NT2/D1 (cell line): Measurements from ENCODE around the gene ITSN1.

ENCODE experiments used
- DNase-seq: peaks from one replicate; pipeline ENCODE4 v3.0.0-alpha.2; 2011; ENCODE audit warnings: low read depth, low spot score
- H3K27me3 ChIP-seq: 2 replicates; pipeline ENCODE4 v1.6.0; 2011; ENCODE audit warnings: mild to moderate bottlenecking; ENCODE audit not compliant: insufficient read length, insufficient read depth
- H3K36me3 ChIP-seq: 2 replicates; pipeline ENCODE4 v1.6.1; 2011; ENCODE audit warnings: mild to moderate bottlenecking, low read length, mixed read lengths; ENCODE audit not compliant: insufficient read depth, insufficient read length
- H3K4me1 ChIP-seq: 2 replicates; pipeline ENCODE4 v1.5.1; 2011; ENCODE audit not compliant: insufficient read depth, insufficient read length
- H3K4me3 ChIP-seq: 2 replicates; pipeline ENCODE4 v1.5.1; 2011; ENCODE audit warnings: low read depth; ENCODE audit not compliant: insufficient read length
- H3K9ac ChIP-seq: 2 replicates; pipeline ENCODE4 v1.6.0; 2011; ENCODE audit warnings: low read depth; ENCODE audit not compliant: insufficient read length
- H3K9me3 ChIP-seq: 2 replicates; pipeline ENCODE4 v1.5.1; 2011; ENCODE audit warnings: mild to moderate bottlenecking, low read length; ENCODE audit not compliant: insufficient read depth
- SUZ12 ChIP-seq: IDR thresholded peaks from 2 replicates; pipeline ENCODE4 v1.6.1; 2011; ENCODE audit not compliant: insufficient read length, insufficient read depth; ENCODE audit errors: extremely low read depth
- YY1 ChIP-seq: IDR thresholded peaks from 2 replicates; pipeline ENCODE4 v1.6.1; 2011; ENCODE audit not compliant: insufficient read length, insufficient read depth
- ZNF274 ChIP-seq: IDR thresholded peaks from 2 replicates; pipeline ENCODE4 v1.6.1; 2011; ENCODE audit warnings: mild to moderate bottlenecking, low read depth, low read length

The ITSN1 gene

DNA sequence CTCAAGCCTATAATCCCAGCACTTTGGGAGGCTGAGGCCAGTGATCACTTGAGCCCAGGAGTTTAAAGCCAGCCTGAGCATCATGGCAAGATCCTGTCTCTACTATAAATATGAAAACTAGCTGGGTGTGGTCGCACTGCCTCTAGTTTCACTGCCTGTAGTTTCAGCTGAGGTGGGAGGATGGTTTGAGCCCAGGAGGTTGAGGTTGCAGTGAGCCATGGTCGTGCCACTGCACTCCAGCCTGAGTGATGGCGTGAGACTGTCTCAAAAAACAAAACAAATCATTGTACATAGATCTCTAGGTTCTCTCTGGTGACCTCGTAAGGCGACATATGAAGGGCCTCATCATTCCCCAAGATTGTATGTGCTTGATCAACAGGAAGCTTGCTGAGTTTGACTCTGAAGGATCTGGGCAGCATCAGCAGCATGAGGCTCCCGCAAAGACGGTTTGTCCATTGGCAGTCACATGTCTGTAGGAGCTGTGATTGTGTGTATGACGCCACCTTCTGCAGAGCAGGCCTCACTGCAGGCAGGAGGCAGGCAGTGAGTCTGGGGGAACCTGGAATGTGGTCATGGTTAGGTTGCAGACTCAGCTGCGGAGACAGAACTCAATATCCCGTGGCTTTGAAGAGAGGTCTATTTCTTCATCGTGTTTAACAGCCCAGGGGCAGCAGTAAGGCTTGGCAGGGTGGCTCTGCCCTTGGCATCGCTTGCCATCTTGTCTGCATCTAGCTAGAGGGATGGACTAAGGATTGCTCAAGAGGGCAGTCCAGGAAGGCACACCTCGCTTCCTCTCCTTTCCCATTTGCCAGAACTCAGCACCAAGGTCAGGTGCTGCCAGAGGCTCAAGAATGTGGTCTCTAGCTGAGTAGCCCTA is 259.3 kb downstream of the ITSN1 start:
- DNase-seq: peak; percentile 80
- Histone ChIP-seq H3K4me3 (no peak overlapping the region), H3K9me3 (no peaks in the 10 kb centered on the region), H3K36me3 (peaks cover 75% of the 10 kb centered on the region), H3K9ac (no peak overlapping the region), H3K4me1 (no peaks in the 10 kb centered on the region), H3K27me3 (no peaks in the 10 kb centered on the region)
- TF ChIP-seq SUZ12: no peak
- TF ChIP-seq YY1: no peak
- no peak for TF ChIP-seq ZNF274

DNA sequence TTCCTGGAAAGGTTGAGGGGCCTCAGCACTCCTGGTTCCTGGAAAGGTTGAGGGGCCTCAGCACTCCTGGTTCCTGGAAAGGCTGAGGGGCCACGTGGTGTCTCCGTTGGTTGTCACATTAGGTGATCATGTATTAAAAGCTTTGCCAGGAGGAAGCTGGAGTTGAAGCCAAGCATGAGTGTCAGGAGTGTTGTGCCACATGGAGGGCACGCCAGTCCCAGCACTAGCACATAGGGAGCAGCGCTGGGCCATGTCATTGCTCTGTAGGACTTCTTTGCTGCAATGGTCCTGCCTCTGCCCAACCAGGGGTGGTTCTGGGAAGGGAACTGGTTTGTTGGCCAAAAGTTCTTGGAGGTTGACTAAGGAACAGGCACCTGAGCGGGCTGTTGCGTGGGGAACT is 260.0 kb downstream of the ITSN1 start:
- Histone ChIP-seq H3K4me3 (no peak overlapping the region), H3K9me3 (no peaks in the 10 kb centered on the region), H3K9ac (no peak overlapping the region), H3K36me3 (peaks cover 81% of the 10 kb centered on the region), H3K4me1 (no peaks in the 10 kb centered on the region), H3K27me3 (no peaks in the 10 kb centered on the region)
- TF ChIP-seq YY1: no peak
- no peak for TF ChIP-seq ZNF274
- TF ChIP-seq SUZ12: no peak
- DNase-seq: no peak

DNA sequence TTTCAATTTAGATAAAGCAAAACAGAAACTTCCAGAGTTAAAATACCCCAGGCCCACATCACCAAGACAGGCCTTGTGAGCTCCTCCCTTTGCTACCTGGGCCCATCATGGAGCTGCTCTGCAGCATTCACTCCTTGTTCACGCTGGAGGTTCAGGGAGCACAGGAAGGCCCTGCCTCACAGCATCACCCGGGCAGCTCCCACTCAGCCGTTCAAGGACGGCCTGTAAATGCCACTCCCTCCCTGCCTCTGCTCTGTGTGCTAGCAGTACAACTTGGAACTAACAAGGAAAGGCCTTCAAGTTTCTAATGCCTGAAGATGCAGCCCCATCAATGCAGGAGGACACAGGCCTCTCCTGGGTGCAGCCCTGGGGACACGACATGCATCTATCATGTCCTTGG is 261.7 kb downstream of the ITSN1 start:
- Histone ChIP-seq H3K9me3 (no peaks in the 10 kb centered on the region), H3K4me3 (no peak overlapping the region), H3K36me3 (peaks cover 97% of the 10 kb centered on the region), H3K4me1 (no peaks in the 10 kb centered on the region), H3K9ac (no peak overlapping the region), H3K27me3 (no peaks in the 10 kb centered on the region)
- TF ChIP-seq SUZ12: no peak
- TF ChIP-seq YY1: no peak
- TF ChIP-seq ZNF274: no peak
- DNase-seq: no peak

DNA sequence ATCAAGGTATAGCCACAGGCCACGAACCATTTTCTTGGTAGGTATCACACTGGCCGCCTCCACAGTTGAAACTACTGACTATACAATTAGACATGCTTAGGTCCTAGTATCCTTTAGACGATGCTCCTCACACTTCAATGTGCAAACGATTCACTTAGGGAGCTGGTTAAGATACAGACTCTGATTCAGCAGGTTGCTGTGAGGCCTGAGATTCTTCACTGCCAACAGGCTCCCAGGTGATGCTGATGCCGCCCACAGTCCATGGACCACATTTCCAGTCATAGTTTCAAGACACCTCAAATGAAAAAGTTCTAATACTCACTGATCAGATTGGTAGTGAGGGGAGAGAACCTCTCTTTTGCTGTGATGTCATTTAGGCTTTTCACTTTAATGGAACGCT is 266.5 kb downstream of the ITSN1 start:
- no peak for DNase-seq
- Histone ChIP-seq H3K9me3 (no peaks in the 10 kb centered on the region), H3K4me1 (no peaks in the 10 kb centered on the region), H3K9ac (no peak overlapping the region), H3K4me3 (no peak overlapping the region), H3K27me3 (no peaks in the 10 kb centered on the region), H3K36me3 (peaks cover 98% of the 10 kb centered on the region)
- TF ChIP-seq SUZ12 (no peak), YY1 (no peak)

DNA sequence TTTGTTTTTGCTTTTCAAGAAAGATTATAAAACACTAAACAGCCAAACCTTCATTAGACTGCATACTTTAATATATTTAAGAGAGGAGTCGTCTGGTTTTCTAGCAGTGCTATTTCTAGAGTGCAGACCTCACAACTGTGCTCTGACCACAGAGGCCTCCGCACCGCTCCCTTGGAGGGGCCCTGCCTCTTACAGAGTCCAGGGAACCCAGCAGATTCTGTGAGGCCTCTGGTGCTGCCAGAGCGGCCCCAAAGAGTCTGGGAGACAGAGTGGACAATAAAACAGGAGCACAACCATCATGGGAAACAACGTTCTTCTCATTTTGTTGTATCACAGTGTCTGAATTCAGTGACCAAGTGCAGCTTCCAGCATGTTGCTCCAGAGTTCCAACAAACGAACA is 267.5 kb downstream of the ITSN1 start:
- H3K36me3 ChIP-seq: peaks cover 98% of the 10 kb centered on the region
- no peaks in the 10 kb centered on the region for H3K27me3 ChIP-seq
- no peak overlapping the region for H3K4me3 ChIP-seq
- H3K9me3 ChIP-seq: no peaks in the 10 kb centered on the region
- H3K9ac ChIP-seq: no peak overlapping the region
- DNase-seq: no peak
- TF ChIP-seq SUZ12 (no peak), YY1 (no peak), ZNF274 (no peak)
- no peaks in the 10 kb centered on the region for H3K4me1 ChIP-seq

DNA sequence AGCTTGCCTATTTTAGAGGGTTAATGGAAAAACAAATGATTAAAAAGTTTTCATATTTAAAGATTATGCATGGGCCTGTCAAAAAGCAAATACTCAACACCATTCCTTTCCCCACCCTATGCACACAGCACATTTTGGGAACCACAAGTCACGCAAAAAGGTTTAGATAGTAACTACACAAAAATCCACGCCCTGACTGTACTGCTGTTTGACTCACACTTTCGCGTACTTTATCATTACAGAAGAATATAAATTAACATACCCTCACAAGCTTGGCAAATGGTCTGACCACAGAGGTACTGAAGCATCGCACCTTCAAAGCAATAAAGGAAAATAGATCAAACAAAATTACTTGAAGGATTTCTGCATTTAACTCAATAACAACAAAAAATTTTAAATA is 271.9 kb downstream of the ITSN1 start:
- H3K9ac ChIP-seq: no peak overlapping the region

DNA sequence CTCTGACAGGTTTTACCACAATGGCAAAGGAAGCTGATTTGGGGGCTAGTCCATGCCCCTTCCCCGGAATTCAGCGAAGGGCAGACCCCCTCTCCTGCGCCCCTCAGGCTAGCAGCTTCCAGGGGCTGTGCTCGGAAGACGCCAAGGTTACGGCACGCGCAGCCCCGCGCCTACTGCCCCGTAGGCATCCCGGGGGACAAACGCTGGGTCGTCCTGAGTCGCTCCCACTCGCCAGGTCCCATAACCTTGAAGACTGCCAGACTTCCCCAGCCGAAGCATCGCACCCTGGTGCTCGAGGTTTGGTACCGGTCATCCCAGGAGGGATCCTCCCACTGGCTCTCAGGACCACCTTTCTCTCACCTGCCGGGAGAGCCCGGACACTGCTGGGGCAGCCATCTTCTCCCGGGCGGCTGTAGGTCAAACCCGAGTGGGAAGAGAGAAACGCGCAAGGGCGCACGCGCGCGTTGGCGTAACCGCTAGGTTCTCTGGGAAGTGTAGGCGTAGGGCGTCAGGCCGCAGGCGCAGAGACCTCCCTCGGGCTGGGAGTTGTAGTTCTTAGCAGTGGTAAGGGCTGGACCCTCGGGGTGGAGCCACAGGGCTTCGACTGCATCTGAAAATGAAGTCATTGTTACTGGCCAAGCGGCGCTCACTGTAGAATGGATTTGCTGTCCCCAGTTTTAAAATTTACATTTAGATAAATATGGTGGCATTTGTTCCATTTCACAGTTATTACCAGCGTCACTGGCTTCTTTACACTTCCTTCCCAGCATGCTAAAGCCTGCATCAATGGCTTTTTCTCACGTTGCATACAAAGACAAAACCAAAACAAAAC is 273.3 kb downstream of the ITSN1 start, which contains the start of gene ATP5PO:
Gene ATP5PO, minus strand, starts transcription at position 437 of the 832 bp plus-strand sequence. Its CDS starts 41 bp downstream, at position 396.
- DNase-seq: peak; percentile 98
- TF ChIP-seq YY1: peak; percentile 79
- TF ChIP-seq ZNF274: no peak
- no peak for TF ChIP-seq SUZ12
- Histone ChIP-seq H3K27me3 (no peaks in the 10 kb centered on the region), H3K4me1 (no peaks in the 10 kb centered on the region), H3K4me3 (peak within 1 kb of the TSS; percentile 96), H3K36me3 (peaks cover 42% of the 10 kb centered on the region), H3K9ac (peak within 1 kb of the TSS; percentile 100), H3K9me3 (no peaks in the 10 kb centered on the region)

More for the DNA sequence above, 271.9 kb downstream of the ITSN1 start:
- no peaks in the 10 kb centered on the region for H3K4me1 ChIP-seq
- no peaks in the 10 kb centered on the region for H3K9me3 ChIP-seq
- H3K36me3 ChIP-seq: peaks cover 56% of the 10 kb centered on the region
- no peaks in the 10 kb centered on the region for H3K27me3 ChIP-seq
- DNase-seq: no peak
- H3K4me3 ChIP-seq: no peak overlapping the region
- TF ChIP-seq YY1 (no peak), SUZ12 (no peak), ZNF274 (no peak)
